T-helper 9 cell (primary cell): ENCODE results near the gene WFIKKN2.

Experiments
- DNase-seq: peaks from one replicate; pipeline ENCODE4 v3.0.0-alpha.2; 2020

The WFIKKN2 gene

GRCh38 chr17:50881182-50881581 is 45.8 kb downstream of the WFIKKN2 start:
- DNase-seq, result no peak

DNA sequence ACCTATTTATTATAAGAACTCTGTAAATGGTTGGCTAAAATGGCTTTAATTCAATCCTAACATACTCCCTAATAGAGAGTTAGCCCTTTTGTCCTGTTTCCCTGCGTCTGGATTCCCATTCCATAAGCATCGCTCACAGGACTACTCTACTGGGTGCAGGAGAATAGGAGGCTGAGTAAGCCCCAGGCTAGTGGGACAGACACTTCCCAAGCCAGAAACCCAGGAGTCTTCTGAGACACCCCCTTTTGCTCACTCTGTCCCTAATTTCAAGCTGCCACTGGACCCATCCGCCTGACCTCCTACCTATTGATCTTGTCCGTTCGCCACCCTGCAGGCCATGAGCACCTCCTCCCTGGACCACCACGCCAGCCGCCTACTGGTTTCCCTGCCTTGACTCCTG is 47.5 kb downstream of the WFIKKN2 start:
- DNase-seq, result no peak

DNA sequence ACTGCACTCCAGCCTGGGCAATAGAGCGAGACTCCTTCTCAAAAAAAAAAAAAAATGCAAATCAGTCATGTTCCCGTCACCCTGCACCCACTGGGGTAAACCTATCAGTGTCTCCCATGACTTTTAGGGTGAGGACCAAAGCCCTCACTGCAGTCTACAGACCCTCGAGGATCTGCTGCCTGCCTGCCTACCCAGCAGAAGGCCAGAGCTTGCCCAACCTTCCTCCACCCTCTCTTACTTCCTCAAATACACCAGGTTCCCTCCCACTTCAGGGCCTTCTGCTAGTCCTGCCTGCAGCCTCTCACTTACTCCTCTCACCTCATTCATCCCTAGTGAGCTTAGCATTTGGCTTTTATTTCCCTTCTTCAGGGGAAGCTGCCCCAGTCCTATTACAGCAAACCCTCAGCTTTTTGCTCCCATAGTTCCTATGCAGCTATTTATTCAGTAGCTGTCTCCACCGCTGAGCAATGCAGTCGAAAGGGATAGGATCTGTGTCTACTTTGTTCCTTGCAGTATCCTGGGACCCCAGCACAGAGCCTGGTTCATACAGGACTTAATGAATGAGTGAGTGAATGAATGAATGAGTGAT is 48.6 kb downstream of the WFIKKN2 start:
- DNase-seq, result no peak

DNA sequence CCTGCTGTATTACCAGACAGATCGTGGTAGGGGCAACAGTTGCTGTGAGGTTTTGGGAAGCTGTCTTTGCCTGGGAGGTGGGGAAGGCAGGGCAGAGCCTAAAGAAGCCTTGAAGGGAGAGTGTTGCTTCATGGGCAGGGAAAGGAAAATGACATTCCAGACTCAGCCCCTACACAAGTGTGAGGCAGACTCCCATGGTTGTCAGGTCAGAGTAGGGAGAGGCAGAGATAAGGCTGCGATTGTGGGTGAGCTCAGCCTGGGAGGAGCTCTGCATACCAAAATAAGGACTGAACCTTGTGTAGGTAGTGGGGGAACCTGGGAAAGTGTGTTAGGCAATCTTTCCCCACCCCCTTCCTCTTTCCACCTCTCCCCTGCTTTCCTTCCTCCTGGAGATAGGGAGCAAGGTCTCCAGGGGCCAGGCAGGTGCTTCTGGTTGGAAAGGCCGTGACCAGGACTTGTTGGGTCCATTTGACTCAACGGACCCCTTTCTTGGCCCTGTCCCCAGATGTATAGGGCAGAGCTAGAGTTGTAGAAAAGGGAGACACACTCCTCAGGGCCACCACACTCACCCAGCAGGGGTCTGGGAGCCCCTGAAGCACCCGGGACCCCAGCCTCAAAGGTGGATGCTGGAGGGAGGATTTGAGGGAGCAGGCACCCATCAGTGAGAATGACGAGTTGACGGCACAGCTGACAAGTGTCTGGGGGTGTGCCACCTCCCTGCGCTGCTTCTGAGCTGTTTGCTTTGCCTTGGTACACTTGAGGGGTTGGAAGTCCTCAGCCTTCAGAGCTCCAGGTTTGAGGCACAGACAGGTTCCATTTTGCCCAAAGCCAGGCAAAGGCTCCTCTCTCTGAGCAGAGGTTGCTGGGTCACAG is 49.3 kb downstream of the WFIKKN2 start:
- DNase-seq, result no peak

DNA sequence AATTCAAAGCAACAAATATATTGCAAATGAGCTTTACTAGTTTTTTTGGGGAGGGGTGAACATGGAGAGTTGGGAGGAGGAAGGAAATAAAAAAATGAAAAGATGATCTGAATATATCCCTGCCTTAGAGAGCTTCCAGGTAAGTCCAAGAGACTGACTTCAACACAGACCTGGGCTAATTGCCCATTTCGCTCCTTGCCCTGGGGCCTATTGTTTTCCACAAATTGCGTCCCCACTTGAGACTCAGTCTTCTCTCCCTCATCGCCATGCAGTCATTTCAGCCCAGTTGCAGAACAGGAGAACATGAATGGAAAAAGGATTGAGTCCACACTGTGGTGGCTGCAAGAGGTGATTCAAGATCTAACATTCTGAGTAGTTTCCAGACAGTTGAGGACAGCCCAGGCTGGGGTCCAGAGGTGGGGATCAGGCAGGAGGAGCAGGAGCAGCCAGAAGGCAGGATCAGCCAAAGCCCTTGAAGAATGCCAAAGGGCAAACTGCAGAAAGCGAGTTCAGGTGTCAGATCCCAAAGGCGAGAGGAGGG is 52.4 kb downstream of the WFIKKN2 start:
- no peak for DNase-seq

GRCh38 chr17:50889528-50890118 is 54.2 kb downstream of the WFIKKN2 start:
- DNase-seq, result no peak

DNA sequence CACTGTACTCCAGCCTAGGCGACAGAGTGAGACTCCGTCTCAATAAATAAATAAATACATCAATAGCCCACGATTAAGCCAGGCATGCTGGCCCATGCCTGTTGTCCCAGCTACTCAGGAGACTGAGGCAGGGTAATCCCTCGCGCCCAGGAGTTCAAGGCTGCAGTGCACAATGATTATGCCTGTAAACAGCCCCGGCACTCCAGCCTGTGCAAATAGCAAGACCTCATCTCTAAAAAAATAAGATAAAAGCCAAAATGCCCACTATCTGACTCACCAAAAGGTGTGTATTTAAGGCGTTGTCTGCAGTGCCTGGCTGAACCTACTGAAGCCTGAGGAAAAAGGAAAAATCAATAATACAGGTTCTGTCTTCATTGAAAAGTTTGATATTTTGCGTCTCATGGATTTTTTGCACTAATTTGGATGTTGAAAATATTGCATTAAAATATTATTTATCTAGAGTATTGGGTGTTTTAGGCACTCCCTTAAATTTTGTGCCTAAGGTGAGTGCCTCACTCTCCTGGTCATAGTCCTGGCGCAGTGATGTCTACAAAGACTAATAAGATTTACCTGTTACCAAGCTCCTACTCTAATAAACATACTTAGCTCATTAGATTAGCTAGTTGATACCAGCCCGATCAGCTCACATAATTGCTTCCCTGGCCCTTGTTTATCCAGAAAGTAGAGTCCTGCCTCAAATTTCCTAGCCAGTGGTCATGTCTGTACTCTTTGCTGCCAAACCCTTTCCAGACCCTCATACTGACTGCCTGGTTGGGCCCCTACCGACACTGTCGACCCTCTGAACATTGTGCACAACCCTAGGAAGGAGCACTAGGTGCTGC is 55.5 kb downstream of the WFIKKN2 start:
- no peak for DNase-seq

DNA sequence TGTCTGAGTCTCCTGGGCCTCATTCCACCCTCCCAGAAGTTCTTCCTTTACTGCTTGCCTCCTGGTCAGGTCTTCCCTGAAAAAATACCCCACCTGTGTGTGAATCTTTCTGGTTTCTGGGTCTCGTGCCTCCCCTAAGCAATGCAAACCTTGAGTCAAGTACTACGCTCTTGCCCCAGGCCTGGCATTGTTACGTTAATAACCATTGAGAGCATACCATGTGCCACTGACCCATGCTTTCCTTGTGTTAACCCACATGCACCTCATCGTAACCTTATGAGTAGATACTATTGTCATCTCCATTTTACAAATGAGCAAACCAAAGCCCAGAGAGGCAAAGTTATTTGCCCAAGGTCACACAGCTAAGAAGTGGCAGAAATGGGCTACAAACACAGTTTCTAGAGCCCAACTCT is 56.2 kb downstream of the WFIKKN2 start:
- no peak for DNase-seq
